Activated CD8-positive, alpha-beta memory T cell treated with anti-CD3 and anti-CD28 coated beads for 48 hours (primary cell): ENCODE results near the gene ENTHD1.
"Not testable (repeated sequence)": the region's sequence is repeated elsewhere in the genome, so short reads cannot be mapped to it uniquely, and the experiment has no call there.

Experiments used
- DNase-seq, 3 experiments: peaks; one replicate each; pipeline ENCODE4 v3.0.0-alpha.2; 2020; ENCODE audit warnings: low read depth in 2 of 3, low spot score in 2 of 3

The ENTHD1 gene

DNA sequence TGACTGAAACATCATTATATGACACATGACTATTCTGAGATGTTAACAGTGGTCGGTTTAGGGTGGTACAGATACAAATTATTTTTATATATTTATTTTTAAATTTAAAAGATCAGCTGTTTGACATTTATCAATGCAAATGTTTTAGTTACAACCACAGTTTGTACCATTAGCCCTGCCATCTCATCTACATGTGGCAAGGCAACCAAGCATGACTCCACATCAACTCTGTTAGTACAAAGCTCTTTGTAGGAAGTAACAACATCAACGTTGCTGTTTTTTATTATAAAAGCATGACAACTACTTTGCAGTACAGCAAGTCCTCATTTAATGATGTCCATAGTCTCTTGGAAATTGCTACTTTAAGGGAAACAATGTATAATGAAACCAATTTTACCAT lies 40.8 kb downstream of the ENTHD1 start:
- DNase-seq, result no peak

DNA sequence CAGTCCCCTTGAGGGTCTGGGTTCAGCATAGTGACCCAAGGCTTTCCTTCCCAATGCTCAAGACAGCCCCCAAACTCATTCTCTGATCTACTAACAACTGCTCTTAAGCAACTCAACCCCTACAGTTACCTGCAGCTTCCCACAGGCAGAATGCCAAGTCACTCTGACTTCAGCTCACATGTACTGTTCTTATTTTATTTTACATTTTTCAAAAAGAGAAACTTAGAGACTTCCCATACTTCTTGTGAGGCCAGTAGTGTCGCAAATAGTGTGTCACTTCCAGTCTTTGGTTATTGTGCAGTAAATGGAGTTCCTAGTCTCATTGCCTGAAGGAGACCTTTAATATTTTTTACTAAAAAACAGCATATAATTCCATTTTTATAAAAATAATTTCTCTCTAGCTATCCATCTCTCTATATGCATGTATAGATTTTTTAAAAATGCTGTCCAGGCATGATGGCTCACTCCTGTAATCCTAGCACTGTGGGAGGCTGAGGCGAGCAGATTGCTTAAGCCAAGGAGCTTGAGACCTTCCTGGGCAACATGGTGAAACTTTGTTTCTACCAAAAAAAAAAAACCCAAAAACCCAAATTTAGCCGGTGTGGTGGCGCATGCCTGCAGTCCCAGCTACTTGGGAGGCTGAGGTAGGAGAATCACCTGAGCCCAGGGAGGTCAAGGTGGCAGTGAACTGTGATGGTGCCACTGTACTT lies 41.8 kb downstream of the ENTHD1 start:
- DNase-seq, result no peak

- no peak for DNase-seq
Observed at GRCh38 chr22:39847477-39847876, 46.1 kb downstream of the ENTHD1 start.

DNA sequence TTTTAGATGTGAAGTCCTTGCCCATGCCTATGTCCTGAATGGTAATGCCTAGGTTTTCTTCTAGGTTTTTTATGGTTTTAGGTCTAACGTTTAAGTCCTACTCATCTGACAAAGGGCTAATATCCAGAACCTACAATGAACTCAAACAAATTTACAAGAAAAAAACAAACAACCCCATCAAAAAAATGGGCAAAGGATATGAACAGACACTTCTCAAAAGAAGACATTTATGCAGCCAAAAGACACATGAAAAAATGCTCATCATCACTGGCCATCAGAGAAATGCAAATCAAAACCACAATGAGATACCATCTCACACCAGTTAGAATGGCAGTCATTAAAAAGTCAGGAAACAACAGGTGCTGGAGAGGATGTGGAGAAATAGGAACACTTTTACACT lies 47.0 kb downstream of the ENTHD1 start:
- DNase-seq, result not testable (repeated sequence)

DNA sequence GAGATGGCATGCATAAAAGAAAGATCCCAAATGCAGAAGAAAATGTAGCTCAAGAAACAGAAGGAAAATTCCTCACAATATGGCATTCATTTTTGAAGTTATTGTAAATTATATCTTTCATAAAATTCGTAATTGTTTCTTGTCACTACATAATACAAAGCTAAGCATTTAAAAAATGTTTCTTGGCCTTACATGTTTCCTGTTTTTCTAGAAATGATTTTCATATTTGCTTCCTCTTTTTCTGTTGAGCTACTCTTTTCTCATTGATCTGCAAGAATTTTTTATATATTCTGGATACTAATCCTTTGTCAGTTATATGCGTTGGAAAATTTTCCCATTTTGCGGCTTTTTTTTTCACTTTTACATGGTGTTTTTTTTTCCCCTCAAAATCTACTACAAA lies 48.0 kb downstream of the ENTHD1 start:
- no peak for DNase-seq

DNA sequence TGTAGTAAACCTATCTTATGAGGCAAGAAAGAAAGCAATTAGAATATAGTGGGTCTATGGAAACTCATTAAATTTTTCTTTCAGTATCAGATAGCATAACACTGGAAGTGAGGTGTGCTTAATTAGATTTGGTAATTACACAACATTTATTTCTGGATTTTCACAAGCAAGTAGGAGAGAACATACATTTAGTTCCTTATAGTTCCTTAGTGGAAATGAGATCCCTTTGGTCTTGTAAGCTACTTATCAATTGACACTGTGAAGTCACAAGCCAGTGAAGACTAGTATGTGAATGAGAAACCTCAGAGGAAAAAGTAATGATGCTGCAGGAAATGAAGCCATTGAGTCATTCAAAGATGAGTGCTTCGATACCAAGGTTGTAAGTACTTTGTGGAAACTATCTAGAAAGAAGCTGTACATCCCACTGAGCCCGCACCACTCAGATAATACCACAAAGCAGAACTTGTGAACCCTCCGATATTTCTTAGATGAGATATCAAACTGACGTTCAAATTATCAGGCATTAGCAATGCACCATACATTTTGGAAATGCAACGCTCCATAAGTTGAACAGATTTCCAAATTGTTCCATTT lies 53.5 kb downstream of the ENTHD1 start:
- DNase-seq, result no peak

- no peak for DNase-seq
Observed at GRCh38 chr22:39839204-39839603, 54.4 kb downstream of the ENTHD1 start.

- DNase-seq, result no peak
Observed at GRCh38 chr22:39833610-39834009, 60.0 kb downstream of the ENTHD1 start.

- no peak for DNase-seq
Observed at GRCh38 chr22:39833093-39833492, 60.5 kb downstream of the ENTHD1 start.

- no peak for DNase-seq
Observed at GRCh38 chr22:39832627-39833074, 60.9 kb downstream of the ENTHD1 start.

DNA sequence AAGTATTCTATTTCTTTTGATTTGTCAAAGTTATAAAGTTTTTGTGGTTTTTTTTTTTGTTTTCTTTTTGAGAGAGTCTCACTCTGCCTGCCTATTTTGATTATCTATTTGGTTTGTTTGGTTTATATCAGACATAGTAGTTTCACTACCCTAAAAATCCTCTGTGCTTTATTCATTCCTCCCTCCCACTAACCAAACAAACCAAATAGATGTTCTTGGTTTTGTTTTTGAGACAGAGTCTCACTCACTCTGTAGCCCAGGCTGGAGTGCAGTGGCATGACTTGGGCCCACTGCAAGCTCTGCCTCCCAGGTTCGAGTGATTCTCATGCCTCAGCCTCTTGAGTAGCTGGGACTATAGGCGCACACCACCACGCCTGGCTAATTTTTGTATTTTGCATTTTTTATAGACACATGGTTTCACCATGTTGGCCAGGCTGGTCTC lies 67.9 kb downstream of the ENTHD1 start:
- DNase-seq, result no peak

DNA sequence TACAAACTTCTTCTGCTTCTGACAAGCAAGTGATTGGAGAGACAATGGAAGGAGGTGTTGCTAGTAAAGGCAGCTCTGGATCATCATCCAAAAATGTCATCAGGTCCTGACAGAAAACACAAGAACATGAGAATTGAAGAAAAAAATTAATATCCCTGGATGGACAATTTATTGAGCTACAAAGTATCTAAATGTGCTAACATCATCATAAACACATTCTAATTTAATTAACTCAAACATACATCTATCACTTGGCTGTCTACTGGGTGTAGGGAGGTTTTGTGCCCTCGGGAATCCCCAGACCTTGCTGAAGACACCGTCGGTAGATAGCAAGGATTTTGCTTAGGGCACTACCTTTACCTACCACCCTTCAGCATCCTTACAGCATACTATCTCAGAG lies 72.6 kb downstream of the ENTHD1 start:
- no peak for DNase-seq

- DNase-seq, result no peak
Observed at GRCh38 chr22:39820256-39820655, 73.3 kb downstream of the ENTHD1 start.

DNA sequence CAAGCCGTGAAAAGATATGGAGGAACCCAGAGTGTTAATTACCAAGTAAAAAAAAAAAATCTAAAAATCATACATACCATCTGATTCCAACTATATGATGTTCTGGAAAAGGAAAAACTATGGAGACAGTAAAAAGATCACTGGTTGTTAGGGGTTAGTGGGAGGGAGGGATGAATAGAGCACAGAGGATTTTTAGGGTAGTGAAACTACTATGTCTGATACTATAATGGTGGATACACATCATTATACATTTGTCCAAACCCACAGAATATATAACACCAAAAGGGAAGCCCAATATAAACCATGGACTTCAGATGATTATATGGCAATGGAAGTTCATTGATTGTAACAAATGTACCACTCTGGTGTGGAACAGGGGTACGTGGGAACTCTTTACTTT lies 74.1 kb downstream of the ENTHD1 start:
- no peak for DNase-seq

- no peak for DNase-seq
Observed at GRCh38 chr22:39818094-39818493, 75.5 kb downstream of the ENTHD1 start.

DNA sequence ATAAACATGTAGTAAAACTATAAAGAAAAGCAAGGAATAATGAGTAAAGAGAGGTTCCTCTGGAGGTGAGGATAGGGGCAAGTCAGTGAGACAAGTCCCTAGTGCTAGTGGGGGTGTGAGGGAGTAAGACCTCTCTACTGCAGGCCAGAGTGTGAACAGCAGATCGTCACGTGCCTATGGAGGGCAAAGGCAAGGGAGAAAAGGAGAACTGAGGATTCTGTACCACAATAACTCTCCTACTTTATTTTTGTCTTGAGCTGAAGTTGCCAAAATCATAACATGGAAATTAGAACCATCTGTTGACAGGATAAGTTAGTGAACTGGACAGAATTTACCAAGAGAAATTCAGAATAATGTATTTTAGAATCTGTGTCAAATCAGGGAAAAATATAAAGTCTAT lies 77.6 kb downstream of the ENTHD1 start:
- no peak for DNase-seq

- no peak for DNase-seq
Observed at GRCh38 chr22:39814899-39815298, 78.7 kb downstream of the ENTHD1 start.

DNA sequence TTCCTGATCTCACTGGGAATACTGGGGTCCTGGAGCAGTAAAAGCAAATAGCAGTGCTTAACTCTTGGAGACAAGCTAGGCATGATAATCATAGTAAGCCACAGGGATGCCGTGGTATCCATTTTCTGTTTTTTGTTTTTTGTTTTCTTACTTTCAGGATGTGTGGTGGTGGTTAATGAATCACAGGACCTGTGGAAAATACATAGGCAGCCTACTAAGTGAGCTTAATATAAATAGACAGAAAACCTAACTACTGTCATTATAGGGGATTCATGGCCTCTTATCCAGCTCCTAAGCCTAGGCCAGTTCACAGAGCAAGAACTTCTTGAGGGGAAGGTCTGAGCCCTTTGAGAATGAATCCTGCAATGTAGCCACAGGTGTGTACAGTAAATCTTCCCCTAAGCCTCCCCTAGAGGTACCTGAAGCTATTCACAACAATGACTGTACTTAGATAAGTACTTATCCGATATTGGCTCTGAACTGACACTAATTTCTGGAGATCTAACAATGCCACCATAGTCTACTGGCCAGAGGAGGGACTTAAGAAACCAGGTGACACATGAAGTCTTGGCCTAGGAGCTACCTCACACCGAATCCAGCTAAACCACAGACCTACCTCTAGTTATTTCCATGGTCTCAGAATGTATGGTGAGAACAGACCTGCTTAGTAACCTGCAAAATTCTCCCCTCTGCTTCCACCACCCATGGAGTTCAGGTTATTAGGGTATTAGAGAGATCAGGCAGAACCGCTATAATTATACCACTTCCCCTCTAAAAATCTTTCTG lies 83.6 kb downstream of the ENTHD1 start:
- DNase-seq, result no peak

DNA sequence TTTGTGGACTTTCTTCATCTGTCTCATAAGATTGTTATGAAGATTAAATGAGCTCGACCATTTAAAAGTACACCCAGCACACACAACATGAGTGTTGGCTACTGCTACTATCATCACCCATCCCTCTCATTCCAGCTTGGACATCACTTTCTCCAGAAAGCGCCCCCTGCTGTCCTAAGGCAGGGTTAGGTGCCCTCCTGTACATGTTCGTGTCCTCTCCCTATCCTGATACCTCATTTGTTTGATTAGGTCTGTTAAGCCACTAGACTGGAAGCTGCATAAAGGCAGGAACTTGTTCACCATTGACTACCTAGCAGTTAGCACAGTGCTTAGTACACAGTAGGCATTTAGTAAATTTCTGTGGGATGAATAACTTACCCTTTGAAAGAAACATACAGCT lies 85.5 kb downstream of the ENTHD1 start:
- DNase-seq, result no peak

DNA sequence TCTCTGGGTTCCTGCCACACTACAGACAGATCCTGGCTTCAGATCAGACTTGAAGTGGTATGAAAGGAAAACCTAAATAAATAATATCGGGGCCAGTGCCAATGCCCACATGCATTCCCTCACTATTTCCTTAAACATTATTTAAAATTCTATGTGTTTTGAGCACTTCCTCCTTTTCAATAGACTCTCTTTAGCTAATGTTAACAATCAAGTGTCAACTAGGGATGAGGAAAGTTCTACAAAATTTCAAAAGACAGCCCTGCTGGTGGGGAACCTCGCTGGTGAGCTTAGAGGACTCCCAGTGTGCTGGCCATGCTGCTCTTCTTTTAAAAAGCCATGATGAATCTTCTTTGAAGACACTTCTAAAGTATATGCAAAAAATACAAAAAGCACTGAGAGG lies 87.5 kb downstream of the ENTHD1 start:
- no peak for DNase-seq

- DNase-seq, result no peak
Observed at GRCh38 chr22:39805117-39805516, 88.4 kb downstream of the ENTHD1 start.

DNA sequence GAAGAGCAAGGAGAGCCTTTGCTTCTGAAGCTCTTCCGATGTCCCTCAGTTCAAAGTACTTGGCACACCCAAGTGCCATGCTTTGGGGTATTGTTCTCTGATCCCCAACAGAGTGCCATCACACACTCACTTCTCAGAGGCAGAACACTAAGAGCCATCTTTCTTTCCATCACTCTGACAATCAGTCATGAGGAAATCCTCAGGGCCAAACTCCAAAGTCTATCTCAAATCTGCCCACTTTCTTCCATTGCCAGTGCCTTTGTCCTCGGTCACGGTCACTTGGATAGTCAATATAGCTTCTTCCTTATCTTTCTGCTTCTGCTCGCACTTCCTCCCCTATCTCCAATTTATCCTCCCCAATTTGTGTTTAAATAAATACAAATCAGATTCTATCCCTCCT lies 90.9 kb downstream of the ENTHD1 start:
- DNase-seq, result no peak
